Measurements from ENCODE around the gene ZNF821. TPM values are rescaled to one million over a fixed set of nuclear protein-coding genes. Genes with fewer than 3 reads are reported as not detected.

Gene ZNF821
- total and polyA plus RNA-seq, 10 of the 15 experiments (the other 5 are each of a cell fraction or from before 2014, with no cell fraction given): 0.82 to 9.9 (median 6.8) TPM

DNA sequence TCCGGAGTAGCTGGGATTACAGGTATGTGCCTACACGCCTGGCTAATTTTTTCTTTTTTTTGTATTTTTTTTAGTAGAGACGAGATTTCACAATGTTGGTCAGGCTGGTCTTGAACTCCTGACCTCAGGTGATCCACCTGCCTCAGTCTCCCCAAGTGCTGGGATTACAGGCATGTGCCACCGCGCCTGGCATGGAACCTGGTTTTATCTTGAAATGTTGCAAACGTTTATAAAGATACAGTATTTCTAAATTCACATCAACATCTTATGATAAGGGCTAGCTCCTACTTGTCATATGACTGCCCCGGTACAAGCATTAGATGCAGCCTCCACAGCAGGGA lies 9.9 kb upstream of the ZNF821 start (continued):
- TF ChIP-seq, protein P1, sequence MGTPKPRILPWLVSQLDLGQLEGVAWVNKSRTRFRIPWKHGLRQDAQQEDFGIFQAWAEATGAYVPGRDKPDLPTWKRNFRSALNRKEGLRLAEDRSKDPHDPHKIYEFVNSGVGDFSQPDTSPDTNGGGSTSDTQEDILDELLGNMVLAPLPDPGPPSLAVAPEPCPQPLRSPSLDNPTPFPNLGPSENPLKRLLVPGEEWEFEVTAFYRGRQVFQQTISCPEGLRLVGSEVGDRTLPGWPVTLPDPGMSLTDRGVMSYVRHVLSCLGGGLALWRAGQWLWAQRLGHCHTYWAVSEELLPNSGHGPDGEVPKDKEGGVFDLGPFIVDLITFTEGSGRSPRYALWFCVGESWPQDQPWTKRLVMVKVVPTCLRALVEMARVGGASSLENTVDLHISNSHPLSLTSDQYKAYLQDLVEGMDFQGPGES (IDR thresholded peaks at IDR 0.05): no peak
- TF ChIP-seq, protein P2, sequence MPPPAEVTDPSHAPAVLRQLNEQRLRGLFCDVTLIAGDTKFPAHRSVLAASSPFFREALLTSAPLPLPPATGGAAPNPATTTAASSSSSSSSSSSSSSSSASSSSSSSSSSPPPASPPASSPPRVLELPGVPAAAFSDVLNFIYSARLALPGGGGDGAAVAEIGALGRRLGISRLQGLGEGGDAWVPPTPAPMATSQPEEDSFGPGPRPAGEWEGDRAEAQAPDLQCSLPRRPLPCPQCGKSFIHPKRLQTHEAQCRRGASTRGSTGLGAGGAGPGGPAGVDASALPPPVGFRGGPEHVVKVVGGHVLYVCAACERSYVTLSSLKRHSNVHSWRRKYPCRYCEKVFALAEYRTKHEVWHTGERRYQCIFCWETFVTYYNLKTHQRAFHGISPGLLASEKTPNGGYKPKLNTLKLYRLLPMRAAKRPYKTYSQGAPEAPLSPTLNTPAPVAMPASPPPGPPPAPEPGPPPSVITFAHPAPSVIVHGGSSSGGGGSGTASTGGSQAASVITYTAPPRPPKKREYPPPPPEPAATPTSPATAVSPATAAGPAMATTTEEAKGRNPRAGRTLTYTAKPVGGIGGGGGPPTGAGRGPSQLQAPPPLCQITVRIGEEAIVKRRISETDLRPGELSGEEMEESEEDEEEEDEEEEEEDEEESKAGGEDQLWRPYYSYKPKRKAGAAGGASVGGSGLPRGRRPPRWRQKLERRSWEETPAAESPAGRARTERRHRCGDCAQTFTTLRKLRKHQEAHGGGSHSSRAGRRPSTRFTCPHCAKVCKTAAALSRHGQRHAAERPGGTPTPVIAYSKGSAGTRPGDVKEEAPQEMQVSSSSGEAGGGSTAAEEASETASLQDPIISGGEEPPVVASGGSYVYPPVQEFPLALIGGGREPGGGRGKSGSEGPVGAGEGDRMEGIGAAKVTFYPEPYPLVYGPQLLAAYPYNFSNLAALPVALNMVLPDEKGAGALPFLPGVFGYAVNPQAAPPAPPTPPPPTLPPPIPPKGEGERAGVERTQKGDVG (CRISPR knock-in tag; IDR thresholded peaks at IDR 0.05): no peak

DNA sequence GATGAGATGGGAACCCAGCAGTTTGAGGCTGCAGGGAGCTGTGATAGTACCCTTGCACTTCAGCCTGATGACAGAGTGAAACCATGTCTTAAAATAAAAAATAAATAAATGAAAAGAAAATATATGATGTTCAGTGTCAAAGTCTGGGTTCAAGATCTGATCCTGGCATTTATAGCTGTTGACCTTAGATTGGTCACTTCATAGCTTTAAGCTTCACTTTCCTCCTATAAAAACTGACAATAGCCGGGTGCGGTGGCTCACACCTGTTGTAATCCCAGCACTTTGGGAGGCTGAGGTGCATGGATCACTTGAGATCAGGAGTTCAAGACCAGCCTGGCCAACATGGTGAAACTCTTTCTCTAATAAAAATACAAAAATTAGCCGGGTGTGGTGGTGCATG lies 5.2 kb upstream of the ZNF821 start:
- H3K36me3 ChIP-seq (ENCODE audit: control insufficient read depth in 2 of 2, insufficient read depth in 2 of 2, low read length in 1 of 2): no peaks in the 10 kb centered on the region
- H3K4me3 ChIP-seq: no peak overlapping the region
- no peak overlapping the region for H3K27ac ChIP-seq (ENCODE audit: control insufficient read depth, insufficient read depth)
- ChIA-PET RAD21 (ENCODE audit: unreplicated experiment) (interaction anchor here (0.7 to 1.0 kb wide), 2 partner anchors 73 to 237 kb away, joined by 3 read pairs; no protein-coding TSS in a partner anchor), SMC1A (ENCODE audit: uncharacterized antibody, unreplicated experiment) (no interaction called here), POLR2A (interaction anchor here (0.6 to 1.0 kb wide), 2 partner anchors 36 to 168 kb away, joined by 3 read pairs; no protein-coding TSS in a partner anchor), CTCF (no interaction called here)
- no peak overlapping the region for H3K4me2 ChIP-seq (ENCODE audit: control insufficient read depth, insufficient read depth)
- H4K20me1 ChIP-seq (ENCODE audit: control insufficient read depth, insufficient read depth): no peaks in the 10 kb centered on the region
- no peak for DNase-seq (ENCODE audit: low read depth, low spot score)
- intact Hi-C loops (cut with micrococcal nuclease; ENCODE audit: unreplicated experiment): loop anchor here (10.0 kb wide), 1 partner anchor 324 kb away; no protein-coding TSS in a partner anchor
- ATAC-seq: no peak
- FAIRE-seq: no peak
- no peaks in the 10 kb centered on the region; the same call in 1 of the 2 replicates for H3K4me1 ChIP-seq (ENCODE audit: control insufficient read depth, insufficient read depth, low read length)
- H3K9ac ChIP-seq (ENCODE audit: control insufficient read depth, insufficient read depth, low read length): no peak overlapping the region
- no TSS peak for BruUV-seq (replicated peaks)
- H3K9me3 ChIP-seq (replicated peaks; ENCODE audit: control insufficient read depth, insufficient read depth, low read length): no peaks in the 10 kb centered on the region
- no peaks in the 10 kb centered on the region for H3K27me3 ChIP-seq (replicated peaks in 1 of 2; ENCODE audit: control insufficient read depth in 2 of 2, insufficient read depth in 2 of 2, low read length in 1 of 2)
- 96% methylated on average over 3 of the region's 3 CpGs for WGBS (ENCODE audit: insufficient coverage, insufficient replicate concordance, low lambda C conversion rate, missing lambda C conversion rate)
- no peak overlapping the region for H2AFZ ChIP-seq (ENCODE audit: control insufficient read depth, low read depth, low read length)
- H3K79me2 ChIP-seq (ENCODE audit: control insufficient read depth, insufficient read depth, low read length): peaks cover 1% of the 10 kb centered on the region
- in situ Hi-C loops (cut with MboI): no loop called here
- TF ChIP-seq, protein P3, sequence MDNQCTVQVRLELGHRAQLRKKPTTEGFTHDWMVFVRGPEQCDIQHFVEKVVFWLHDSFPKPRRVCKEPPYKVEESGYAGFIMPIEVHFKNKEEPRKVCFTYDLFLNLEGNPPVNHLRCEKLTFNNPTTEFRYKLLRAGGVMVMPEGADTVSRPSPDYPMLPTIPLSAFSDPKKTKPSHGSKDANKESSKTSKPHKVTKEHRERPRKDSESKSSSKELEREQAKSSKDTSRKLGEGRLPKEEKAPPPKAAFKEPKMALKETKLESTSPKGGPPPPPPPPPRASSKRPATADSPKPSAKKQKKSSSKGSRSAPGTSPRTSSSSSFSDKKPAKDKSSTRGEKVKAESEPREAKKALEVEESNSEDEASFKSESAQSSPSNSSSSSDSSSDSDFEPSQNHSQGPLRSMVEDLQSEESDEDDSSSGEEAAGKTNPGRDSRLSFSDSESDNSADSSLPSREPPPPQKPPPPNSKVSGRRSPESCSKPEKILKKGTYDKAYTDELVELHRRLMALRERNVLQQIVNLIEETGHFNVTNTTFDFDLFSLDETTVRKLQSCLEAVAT (IDR thresholded peaks at IDR 0.05): no peak
- TF ChIP-seq SREBF1 (IDR thresholded peaks at IDR 0.05; ENCODE audit: low read length) (no peak), MYB (IDR thresholded peaks at IDR 0.05; ENCODE audit: borderline replicate concordance, low read depth, low read length) (no peak), SMAD5 (IDR thresholded peaks at IDR 0.05; ENCODE audit: low read depth) (no peak), EZH2 (IDR thresholded peaks at IDR 0.05; ENCODE audit: borderline replicate concordance, control insufficient read depth, low read depth, low read length) (no peak), CBX5 (IDR thresholded peaks at IDR 0.05; ENCODE audit: low read depth) (no peak)
- TF ChIP-seq, protein P4, sequence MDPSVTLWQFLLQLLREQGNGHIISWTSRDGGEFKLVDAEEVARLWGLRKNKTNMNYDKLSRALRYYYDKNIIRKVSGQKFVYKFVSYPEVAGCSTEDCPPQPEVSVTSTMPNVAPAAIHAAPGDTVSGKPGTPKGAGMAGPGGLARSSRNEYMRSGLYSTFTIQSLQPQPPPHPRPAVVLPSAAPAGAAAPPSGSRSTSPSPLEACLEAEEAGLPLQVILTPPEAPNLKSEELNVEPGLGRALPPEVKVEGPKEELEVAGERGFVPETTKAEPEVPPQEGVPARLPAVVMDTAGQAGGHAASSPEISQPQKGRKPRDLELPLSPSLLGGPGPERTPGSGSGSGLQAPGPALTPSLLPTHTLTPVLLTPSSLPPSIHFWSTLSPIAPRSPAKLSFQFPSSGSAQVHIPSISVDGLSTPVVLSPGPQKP (IDR thresholded peaks at IDR 0.05; ENCODE audit: low read depth, low read length): no peak

All from GM12878 (cell line).